Esophagus muscularis mucosa (tissue), 4 donors: ENCODE measurements around the gene SLC6A11.

Experiments
- CTCF ChIP-seq, 3 experiments: fragments of 200-600 bp in 2 of 3; fragments of 450-650 bp in 1 of 3; sonication (generic) in 2 of 3; IDR thresholded peaks; one replicate each; pipeline ENCODE4 v1.5.1; 2017 to 2019; ENCODE audit warnings: antibody characterized with exemption in 3 of 3, mild to moderate bottlenecking in 2 of 3, moderate library complexity in 1 of 3
- EP300 ChIP-seq: sonication (generic); formaldehyde crosslinking; IDR thresholded peaks from one replicate; pipeline ENCODE4 v1.6.1; 2017; ENCODE audit warnings: antibody characterized with exemption
- POLR2A ChIP-seq: fragments of 450-650 bp; IDR thresholded peaks from one replicate; pipeline ENCODE4 v1.6.1; 2017; ENCODE audit warnings: antibody characterized with exemption, moderate library complexity, mild to moderate bottlenecking, low read depth
- POLR2AphosphoS5 ChIP-seq, 2 donors: sonication (generic); formaldehyde crosslinking; IDR thresholded peaks; one replicate each; pipeline ENCODE4 v1.6.1; 2017; ENCODE audit warnings: antibody characterized with exemption in 2 of 2

GRCh38 chr3:10774825-10775224, 41.2 kb upstream of the SLC6A11 start:
- no peak for TF ChIP-seq POLR2A
- TF ChIP-seq CTCF (IDR thresholded peaks at IDR 0.05): no peak
- TF ChIP-seq POLR2AphosphoS5 (IDR thresholded peaks at IDR 0.05): no peak
- TF ChIP-seq EP300: no peak
